PC-9 (cell line): ENCODE data around the gene TXNDC16. TPM values are rescaled to one million over a fixed set of nuclear protein-coding genes. Genes with fewer than 3 reads are reported as not detected.

ENCODE experiments used
- BruUV-seq: library from RNA; stranded (reverse); fragments of 400-500 nt; replicated peaks from 2 replicates; lab custom pipeline; 2021; lab: Mats Ljungman, UMichigan
- CTCF ChIA-PET: fragments of 300-600 bp; sonication (Branson Sonifier 250); formaldehyde crosslinking; loops from one replicate; lab custom pipeline; 2022; ENCODE audit warnings: antibody characterized with exemption; lab: Charles Lee
- POLR2A ChIA-PET: fragments of 300-600 bp; sonication (Branson Sonifier 250); formaldehyde crosslinking; loops from one replicate; lab custom pipeline; 2022; ENCODE audit warnings: antibody characterized with exemption; ENCODE audit not compliant: unreplicated experiment; lab: Charles Lee
- DNase-seq, 2 experiments: peaks; one replicate each; pipeline versions ENCODE4 v3.0.0 to v3.0.0-alpha.2; 2015 to 2022; ENCODE audit warnings: mixed read lengths in 1 of 2
- H2AFZ ChIP-seq: fragments of 200-600 bp; sonication (generic); 2 replicates; pipeline ENCODE4 v1.8.1; 2017; ENCODE audit warnings: antibody characterized with exemption
- H3F3A ChIP-seq: fragments of 200-600 bp; sonication (generic); 2 replicates; pipeline ENCODE4 v1.8.1; 2017; ENCODE audit warnings: antibody characterized with exemption, mild to moderate bottlenecking, low read depth; ENCODE audit not compliant: insufficient read depth
- H3K27ac ChIP-seq: fragments of 200-600 bp; sonication (generic); 2 replicates; pipeline ENCODE4 v1.6.1; 2016; ENCODE audit warnings: mixed run types
- H3K27me3 ChIP-seq: fragments of 200-600 bp; sonication (generic); 2 replicates; pipeline ENCODE4 v1.6.1; 2016; ENCODE audit warnings: low read depth, mixed run types; ENCODE audit not compliant: insufficient read depth
- H3K36me3 ChIP-seq: fragments of 200-600 bp; sonication (generic); 2 replicates; pipeline ENCODE4 v1.6.1; 2016; ENCODE audit warnings: low read depth, mixed run types
- H3K4me1 ChIP-seq: fragments of 200-600 bp; sonication (generic); replicated peaks from 2 replicates; pipeline ENCODE4 v1.6.1; 2016; ENCODE audit warnings: mixed run types; ENCODE audit not compliant: insufficient read depth
- H3K4me2 ChIP-seq: fragments of 200-600 bp; sonication (generic); 2 replicates; pipeline ENCODE4 v1.6.1; 2017; ENCODE audit warnings: mixed run types
- H3K4me3 ChIP-seq: fragments of 200-600 bp; sonication (generic); 2 replicates; pipeline ENCODE4 v1.6.1; 2016; ENCODE audit warnings: mixed run types
- H3K79me2 ChIP-seq: fragments of 200-600 bp; sonication (generic); 2 replicates; pipeline ENCODE4 v1.6.1; 2017; ENCODE audit warnings: low read depth, mixed run types
- H3K9me2 ChIP-seq: fragments of 200-600 bp; sonication (generic); 2 replicates; pipeline ENCODE4 v1.8.1; 2017; ENCODE audit warnings: mild to moderate bottlenecking; ENCODE audit not compliant: insufficient read depth
- H3K9me3 ChIP-seq: fragments of 200-600 bp; sonication (generic); 2 replicates; pipeline ENCODE4 v1.8.1; 2016; ENCODE audit warnings: low read depth; ENCODE audit not compliant: insufficient read depth
- H4K20me1 ChIP-seq: fragments of 200-600 bp; sonication (generic); 2 replicates; pipeline ENCODE4 v1.8.1; 2017; ENCODE audit not compliant: insufficient read depth
- CTCF ChIP-seq: fragments of 200-600 bp; sonication (generic); conservative IDR thresholded peaks from 2 replicates; pipeline ENCODE4 v1.6.1; 2017; ENCODE audit warnings: mixed run types, antibody characterized with exemption, mild to moderate bottlenecking, moderate library complexity
- EZH2 ChIP-seq: fragments of 200-600 bp; sonication (generic); IDR thresholded peaks from 2 replicates; pipeline ENCODE4 v1.8.0; 2017; ENCODE audit warnings: antibody characterized with exemption, low read depth
- intact Hi-C: fragments of 100-400 bp; cut with micrococcal nuclease; formaldehyde crosslinking; loops from one replicate; pipeline ENCODE4 v1.10.0; 2022; ENCODE audit not compliant: unreplicated experiment
- total RNA-seq: library from RNA; stranded (reverse); gene quantifications from 2 replicates; pipeline ENCODE4 v1.2.3, GENCODE V29; 2021

The TXNDC16 gene
- total RNA-seq, 1 experiment from 2014 or later = 5.7 TPM

GRCh38 chr14:52442166-52442565 is 110.1 kb downstream of the TXNDC16 start:
- BruUV-seq = no TSS peak
- intact Hi-C loops = no loop called here
- ChIA-PET CTCF (no interaction called here), POLR2A (interaction anchor here (0.5 kb wide), 1 partner anchor 618 kb away, joined by 5 read pairs; no protein-coding TSS in a partner anchor)
- Histone ChIP-seq H3K4me1 (no peaks in the 10 kb centered on the region), H3F3A (no peaks in the 10 kb centered on the region), H3K9me2 (no peaks in the 10 kb centered on the region), H3K4me2 (no peak overlapping the region), H4K20me1 (no peaks in the 10 kb centered on the region), H3K36me3 (no peaks in the 10 kb centered on the region), H3K9me3 (no peaks in the 10 kb centered on the region), H3K27me3 (no peaks in the 10 kb centered on the region), H3K79me2 (no peaks in the 10 kb centered on the region), H3K4me3 (no peak overlapping the region), H3K27ac (no peak overlapping the region), H2AFZ (no peak overlapping the region)
- TF ChIP-seq EZH2 = no peak
- no peak for TF ChIP-seq CTCF
- DNase-seq = no peak

GRCh38 chr14:52439476-52439875 is 112.8 kb downstream of the TXNDC16 start:
- Histone ChIP-seq H3K4me1 (no peaks in the 10 kb centered on the region), H3K4me3 (no peak overlapping the region), H3K9me2 (no peaks in the 10 kb centered on the region), H3F3A (no peaks in the 10 kb centered on the region), H3K36me3 (no peaks in the 10 kb centered on the region), H4K20me1 (no peaks in the 10 kb centered on the region), H3K27me3 (no peaks in the 10 kb centered on the region), H3K79me2 (no peaks in the 10 kb centered on the region), H2AFZ (no peak overlapping the region), H3K9me3 (no peaks in the 10 kb centered on the region), H3K4me2 (no peak overlapping the region), H3K27ac (no peak overlapping the region)
- TF ChIP-seq EZH2 (no peak), CTCF (no peak)
- intact Hi-C loops = no loop called here
- ChIA-PET CTCF (no interaction called here), POLR2A (no interaction called here)
- DNase-seq = no peak
- no TSS peak for BruUV-seq

- CTCF ChIA-PET = no interaction called here
Observed at GRCh38 chr14:52434955-52435354, 117.3 kb downstream of the TXNDC16 start.

More at GRCh38 chr14:52434955-52435354, 117.3 kb downstream of the TXNDC16 start:
- Histone ChIP-seq H3K4me2 (no peak overlapping the region), H3K27me3 (no peaks in the 10 kb centered on the region), H3K27ac (no peak overlapping the region), H4K20me1 (no peaks in the 10 kb centered on the region), H3K9me2 (0 out of 2 replicates have a peak, but pooled peaks cover 7% of the 10 kb centered on the region), H2AFZ (no peak overlapping the region), H3F3A (no peaks in the 10 kb centered on the region), H3K4me1 (no peaks in the 10 kb centered on the region), H3K79me2 (no peaks in the 10 kb centered on the region), H3K9me3 (no peaks in the 10 kb centered on the region), H3K4me3 (no peak overlapping the region), H3K36me3 (no peaks in the 10 kb centered on the region)
- POLR2A ChIA-PET = no interaction called here
- no peak for DNase-seq
- no peak for TF ChIP-seq CTCF
- no peak for TF ChIP-seq EZH2
- BruUV-seq = no TSS peak
- intact Hi-C loops = no loop called here
